KMS-11 (cell line): Measurements from ENCODE around the gene LIPE.

Source experiments
- H2AFZ ChIP-seq: fragments of 200-600 bp; sonication (generic); 2 replicates; pipeline ENCODE4 v1.6.1; 2016; ENCODE audit warnings: antibody characterized with exemption, mixed run types, low read depth
- H3K27ac ChIP-seq: fragments of 200-600 bp; sonication (generic); 2 replicates; pipeline ENCODE4 v1.6.1; 2016; ENCODE audit warnings: mild to moderate bottlenecking, mixed run types
- H3K27me3 ChIP-seq: fragments of 200-600 bp; sonication (generic); 2 replicates; pipeline ENCODE4 v1.6.1; 2017; ENCODE audit warnings: mild to moderate bottlenecking, low read depth, mixed run types, moderate library complexity; ENCODE audit not compliant: insufficient read depth
- H3K36me3 ChIP-seq: fragments of 200-600 bp; sonication (generic); 2 replicates; pipeline ENCODE4 v1.6.1; 2017; ENCODE audit warnings: mild to moderate bottlenecking, mixed run types; ENCODE audit not compliant: insufficient read depth
- H3K4me1 ChIP-seq: fragments of 200-600 bp; sonication (generic); 2 replicates; pipeline ENCODE4 v1.6.1; 2016; ENCODE audit warnings: mild to moderate bottlenecking, low read depth, mixed run types; ENCODE audit not compliant: poor library complexity, severe bottlenecking
- H3K4me2 ChIP-seq: fragments of 200-600 bp; sonication (generic); 2 replicates; pipeline ENCODE4 v1.7.0; 2016; ENCODE audit warnings: mild to moderate bottlenecking, mixed run types
- H3K4me3 ChIP-seq: fragments of 200-600 bp; sonication (generic); IDR thresholded peaks from 2 replicates; pipeline ENCODE4 v1.6.1; 2017; ENCODE audit warnings: low read depth, low read length, mixed read lengths; ENCODE audit not compliant: insufficient read depth
- H3K79me2 ChIP-seq: fragments of 200-600 bp; sonication (generic); 2 replicates; pipeline ENCODE4 v1.6.1; 2016; ENCODE audit warnings: low read depth, mixed run types; ENCODE audit not compliant: insufficient read depth
- H3K9ac ChIP-seq: fragments of 200-600 bp; sonication (generic); 2 replicates; pipeline ENCODE4 v1.6.1; 2016; ENCODE audit warnings: mild to moderate bottlenecking, mixed run types
- H4K20me1 ChIP-seq: fragments of 200-600 bp; sonication (generic); 2 replicates; pipeline ENCODE4 v1.6.1; 2016; ENCODE audit warnings: mild to moderate bottlenecking, mixed run types; ENCODE audit not compliant: insufficient read depth
- TF ChIP-seq, protein P1 (sequence below): fragments of 200-600 bp; sonication (generic); conservative IDR thresholded peaks from 2 replicates; pipeline ENCODE4 v1.6.1; 2017; ENCODE audit warnings: low read depth, mild to moderate bottlenecking, antibody characterized with exemption, low read length, moderate library complexity, mixed read lengths

The LIPE gene

DNA sequence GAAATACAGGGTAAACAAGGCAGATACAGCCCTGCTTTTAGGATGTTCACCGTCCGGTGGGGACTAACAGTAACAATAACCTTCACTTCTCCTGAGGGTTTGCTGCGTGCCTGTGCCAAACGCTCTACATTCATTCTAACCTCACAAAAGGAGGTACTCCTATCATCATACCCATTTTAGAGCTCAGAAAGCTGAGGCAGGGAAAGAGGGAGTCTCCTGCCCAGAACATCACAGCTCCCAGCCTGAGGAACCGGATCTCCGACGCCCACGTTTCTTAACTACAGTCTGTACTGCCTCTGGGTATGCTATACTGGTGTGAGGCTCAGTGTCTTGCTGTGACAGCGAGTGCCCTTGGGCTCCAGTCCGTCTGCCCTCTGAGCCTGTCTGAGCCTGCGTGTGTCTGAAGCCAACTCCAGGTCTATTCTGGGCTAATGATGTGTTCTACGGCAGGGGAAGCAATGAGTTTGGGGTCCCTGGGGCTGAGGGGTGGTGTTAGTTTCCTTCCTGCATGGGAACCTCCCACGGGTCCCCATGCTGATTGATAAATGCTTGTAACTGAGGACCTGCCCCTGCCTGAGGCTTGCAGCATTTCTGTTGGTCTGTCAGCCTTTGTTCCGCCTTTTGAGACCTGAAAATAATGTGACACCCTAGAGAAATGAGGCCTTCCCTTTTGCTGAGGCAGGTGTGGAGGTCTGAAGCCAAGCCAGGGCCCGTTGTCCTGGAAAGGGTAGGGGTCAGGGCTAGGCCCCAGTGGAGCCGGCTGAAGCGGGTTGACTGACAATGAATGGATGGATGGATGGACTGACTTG is 4.9 kb downstream of the LIPE start:
- H3K4me2 ChIP-seq = peak overlapping the region; percentile 76
- peaks cover 8% of the 10 kb centered on the region for H3K4me1 ChIP-seq
- peak overlapping the region; percentile 69 for H3K4me3 ChIP-seq
- no peaks in the 10 kb centered on the region for H3K27me3 ChIP-seq
- peak overlapping the region; percentile 42; the same call in 1 of the 2 replicates for H3K9ac ChIP-seq
- no peak overlapping the region for H3K27ac ChIP-seq
- H2AFZ ChIP-seq = peak overlapping the region; percentile 88; the same call in 1 of the 2 replicates
- H3K36me3 ChIP-seq = no peaks in the 10 kb centered on the region
- no peaks in the 10 kb centered on the region for H3K79me2 ChIP-seq
- H4K20me1 ChIP-seq = no peaks in the 10 kb centered on the region
- TF ChIP-seq, protein P1, sequence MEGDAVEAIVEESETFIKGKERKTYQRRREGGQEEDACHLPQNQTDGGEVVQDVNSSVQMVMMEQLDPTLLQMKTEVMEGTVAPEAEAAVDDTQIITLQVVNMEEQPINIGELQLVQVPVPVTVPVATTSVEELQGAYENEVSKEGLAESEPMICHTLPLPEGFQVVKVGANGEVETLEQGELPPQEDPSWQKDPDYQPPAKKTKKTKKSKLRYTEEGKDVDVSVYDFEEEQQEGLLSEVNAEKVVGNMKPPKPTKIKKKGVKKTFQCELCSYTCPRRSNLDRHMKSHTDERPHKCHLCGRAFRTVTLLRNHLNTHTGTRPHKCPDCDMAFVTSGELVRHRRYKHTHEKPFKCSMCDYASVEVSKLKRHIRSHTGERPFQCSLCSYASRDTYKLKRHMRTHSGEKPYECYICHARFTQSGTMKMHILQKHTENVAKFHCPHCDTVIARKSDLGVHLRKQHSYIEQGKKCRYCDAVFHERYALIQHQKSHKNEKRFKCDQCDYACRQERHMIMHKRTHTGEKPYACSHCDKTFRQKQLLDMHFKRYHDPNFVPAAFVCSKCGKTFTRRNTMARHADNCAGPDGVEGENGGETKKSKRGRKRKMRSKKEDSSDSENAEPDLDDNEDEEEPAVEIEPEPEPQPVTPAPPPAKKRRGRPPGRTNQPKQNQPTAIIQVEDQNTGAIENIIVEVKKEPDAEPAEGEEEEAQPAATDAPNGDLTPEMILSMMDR = no peak

DNA sequence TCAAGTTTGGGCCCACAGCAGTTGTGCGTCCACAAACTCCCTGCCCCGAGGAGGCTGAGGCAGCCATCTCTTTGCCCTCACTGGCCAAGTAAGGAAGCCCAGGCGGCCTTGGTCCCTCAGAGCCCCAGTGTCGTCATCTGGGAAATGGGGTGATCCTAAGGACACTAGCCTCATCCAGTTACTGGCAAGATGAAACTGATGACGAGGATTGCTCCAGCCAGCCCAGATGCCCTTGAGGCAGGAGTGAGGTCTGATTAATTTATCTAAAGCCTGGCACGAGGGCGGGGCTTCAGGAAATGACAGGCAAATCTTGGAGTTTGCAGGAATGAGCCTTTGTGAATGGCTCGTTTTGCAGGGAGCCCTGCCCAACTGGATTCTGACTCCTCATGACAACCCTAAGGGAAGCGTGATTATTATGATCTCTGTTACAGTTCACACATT is 5.6 kb downstream of the LIPE start:
- H3K79me2 ChIP-seq = no peaks in the 10 kb centered on the region
- no peak overlapping the region for H3K4me2 ChIP-seq
- no peaks in the 10 kb centered on the region for H4K20me1 ChIP-seq
- H3K36me3 ChIP-seq = no peaks in the 10 kb centered on the region
- peaks cover 8% of the 10 kb centered on the region for H3K4me1 ChIP-seq
- no peaks in the 10 kb centered on the region for H3K27me3 ChIP-seq
- no peak overlapping the region for H3K27ac ChIP-seq
- H3K4me3 ChIP-seq = no peak overlapping the region
- TF ChIP-seq, protein P1 = no peak
- H3K9ac ChIP-seq = no peak overlapping the region
- no peak overlapping the region for H2AFZ ChIP-seq

GRCh38 chr19:42421101-42421500 is 6.1 kb downstream of the LIPE start:
- no peaks in the 10 kb centered on the region for H3K36me3 ChIP-seq
- no peak overlapping the region for H3K4me2 ChIP-seq
- TF ChIP-seq, protein P1 = no peak
- H3K27me3 ChIP-seq = no peaks in the 10 kb centered on the region
- no peak overlapping the region for H3K4me3 ChIP-seq
- no peaks in the 10 kb centered on the region for H3K79me2 ChIP-seq
- H3K27ac ChIP-seq = no peak overlapping the region
- no peaks in the 10 kb centered on the region for H4K20me1 ChIP-seq
- no peak overlapping the region for H2AFZ ChIP-seq
- peaks cover 8% of the 10 kb centered on the region for H3K4me1 ChIP-seq
- H3K9ac ChIP-seq = no peak overlapping the region

GRCh38 chr19:42420055-42420544 is 7.1 kb downstream of the LIPE start:
- Histone ChIP-seq H3K27me3 (no peaks in the 10 kb centered on the region), H3K9ac (no peak overlapping the region), H3K4me1 (peaks cover 8% of the 10 kb centered on the region), H3K36me3 (no peaks in the 10 kb centered on the region), H3K4me3 (no peak overlapping the region), H3K79me2 (no peaks in the 10 kb centered on the region), H3K27ac (no peak overlapping the region), H3K4me2 (no peak overlapping the region), H4K20me1 (no peaks in the 10 kb centered on the region), H2AFZ (no peak overlapping the region)
- TF ChIP-seq, protein P1 = peak; percentile 89
